Natural killer cell (primary cell): ENCODE measurements around the gene GPR31. TPM values are rescaled to one million over a fixed set of nuclear protein-coding genes. Genes with fewer than 3 reads are reported as not detected.
"Not testable (repeated sequence)": the region's sequence is repeated elsewhere in the genome, so short reads cannot be mapped to it uniquely, and the experiment has no call there.

Source experiments
- ATAC-seq, 3 donors: fragments of 150-1000 bp in 2 of 3; fragments of 200-7000 bp in 1 of 3; cut with Tn5 transposase; 1 replicate in 1 of 3; 2 replicates in 2 of 3; pipeline ENCODE4 v1.10.0; 2021; ENCODE audit warnings: mild to moderate bottlenecking in 2 of 3, moderate library complexity in 2 of 3
- DNase-seq, 2 donors: peaks; one replicate each; pipeline versions ENCODE4 v3.0.0 to v3.0.0-alpha.2; 2013 to 2021; ENCODE audit warnings: mixed read lengths in 1 of 2
- H3K27ac ChIP-seq: one replicate; pipeline ENCODE4 v1.5.1; 2013; ENCODE audit warnings: mild to moderate bottlenecking, low read length
- H3K27me3 ChIP-seq: one replicate; pipeline ENCODE4 v1.6.1; 2013; ENCODE audit warnings: low read length; ENCODE audit not compliant: control insufficient read depth, insufficient read depth
- H3K36me3 ChIP-seq: one replicate; pipeline ENCODE4 v1.6.1; 2013; ENCODE audit warnings: low read length; ENCODE audit not compliant: control insufficient read depth, insufficient read depth
- H3K4me1 ChIP-seq: one replicate; pipeline ENCODE4 v1.6.1; 2013; ENCODE audit warnings: low read length; ENCODE audit not compliant: control insufficient read depth, insufficient read depth
- H3K4me3 ChIP-seq: one replicate; pipeline ENCODE4 v1.5.1; 2013; ENCODE audit warnings: low read length
- H3K9me3 ChIP-seq: one replicate; pipeline ENCODE4 v1.6.1; 2013; ENCODE audit warnings: low read length; ENCODE audit not compliant: control insufficient read depth, insufficient read depth
- H3K27ac Mint-ChIP-seq, 2 donors: one replicate each; pipeline ENCODE4 v1.8.0; 2022; ENCODE audit warnings: mild to moderate bottlenecking in 2 of 2, mixed read lengths in 2 of 2, moderate library complexity in 1 of 2
- H3K27me3 Mint-ChIP-seq, 2 donors: one replicate each; pipeline ENCODE4 v1.8.0; 2022; ENCODE audit warnings: low read depth in 2 of 2, mixed read lengths in 2 of 2
- H3K36me3 Mint-ChIP-seq: one replicate; pipeline ENCODE4 v1.8.0; 2022; ENCODE audit warnings: mixed read lengths
- H3K4me1 Mint-ChIP-seq, 2 donors: one replicate each; pipeline ENCODE4 v1.8.0; 2022; ENCODE audit warnings: mixed read lengths in 2 of 2
- H3K4me3 Mint-ChIP-seq: one replicate; pipeline ENCODE4 v1.8.0; 2022; ENCODE audit warnings: mild to moderate bottlenecking, moderate library complexity, mixed read lengths
- H3K9me3 Mint-ChIP-seq, 2 donors: one replicate each; pipeline ENCODE4 v1.8.0; 2022; ENCODE audit warnings: mixed read lengths in 2 of 2
- WGBS: methylation state at CpG from one replicate; pipeline ENCODE4 v1.1.7; 2013; ENCODE audit warnings: missing lambda C conversion rate; ENCODE audit not compliant: insufficient coverage; 5-methylcytosine and 5-hydroxymethylcytosine counted together
- intact Hi-C: fragments of 100-400 bp; cut with micrococcal nuclease; formaldehyde crosslinking; loops from one replicate; pipeline ENCODE4 v1.14.2; 2022
- total RNA-seq, 4 donors: library from RNA; stranded (reverse); fragments of 120-200 nt in 1 of 4; gene quantifications; one replicate each; pipeline versions ENCODE4 v1.2.3 to v1.2.4, GENCODE V29; 2013 to 2022
- TF ChIP-seq, protein P1 (sequence below): fragments of 200-600 bp; IDR thresholded peaks from one replicate; pipeline ENCODE4 v1.8.0; 2022; ENCODE audit warnings: antibody characterized with exemption

The GPR31 gene, protein sequence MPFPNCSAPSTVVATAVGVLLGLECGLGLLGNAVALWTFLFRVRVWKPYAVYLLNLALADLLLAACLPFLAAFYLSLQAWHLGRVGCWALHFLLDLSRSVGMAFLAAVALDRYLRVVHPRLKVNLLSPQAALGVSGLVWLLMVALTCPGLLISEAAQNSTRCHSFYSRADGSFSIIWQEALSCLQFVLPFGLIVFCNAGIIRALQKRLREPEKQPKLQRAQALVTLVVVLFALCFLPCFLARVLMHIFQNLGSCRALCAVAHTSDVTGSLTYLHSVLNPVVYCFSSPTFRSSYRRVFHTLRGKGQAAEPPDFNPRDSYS
- under 1 TPM in 1 of 3 donors, not detected in 2; 0.24 TPM for total RNA-seq
- 0.05 TPM for total RNA-seq (2013)

DNA sequence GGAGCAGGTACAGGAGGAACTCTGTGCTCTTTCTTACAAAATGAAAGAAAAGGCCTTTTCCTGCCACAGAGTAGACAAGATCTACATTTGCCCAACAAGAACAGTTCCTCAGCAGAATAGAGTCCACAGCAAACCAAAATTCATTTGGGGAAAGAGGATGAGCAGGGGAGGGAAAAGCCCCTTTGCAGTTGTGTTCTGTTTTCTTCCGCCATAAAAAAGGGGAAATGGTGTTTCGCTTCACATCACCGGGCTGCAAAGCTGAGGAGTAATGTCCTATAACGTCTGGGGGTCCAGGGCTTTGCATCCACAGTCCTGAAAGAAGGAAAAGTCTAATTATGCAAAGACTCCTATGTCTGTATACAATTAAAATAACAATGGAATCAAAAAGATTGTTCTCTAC, at the start of gene GPR31:
TSS of gene GPR31 (minus strand) at position 118 of the 400 bp plus-strand sequence. CDS start 149 bp downstream, outside the sequence.
- Histone ChIP-seq H3K9me3 (no peaks in the 10 kb centered on the region), H3K4me3 (no peak within 1 kb of the TSS), H3K4me1 (peaks cover 8% of the 10 kb centered on the region), H3K27ac (no peak within 1 kb of the TSS), H3K36me3 (no peaks in the 10 kb centered on the region), H3K27me3 (no peaks in the 10 kb centered on the region)
- Mint-ChIP-seq H3K4me3 (no peak within 1 kb of the TSS), H3K27me3 (peaks cover 0 to 22% of the 10 kb centered on the region in 2 donors), H3K36me3 (no peaks in the 10 kb centered on the region), H3K9me3 (no peaks in the 10 kb centered on the region), H3K27ac (no peak within 1 kb of the TSS), H3K4me1 (no peaks in the 10 kb centered on the region)
- no peak for DNase-seq
- intact Hi-C loops: no loop called here
- whole genome bisulfite sequencing: 34% methylated on average over 4 of the region's 4 CpGs
- TF ChIP-seq, protein P1, sequence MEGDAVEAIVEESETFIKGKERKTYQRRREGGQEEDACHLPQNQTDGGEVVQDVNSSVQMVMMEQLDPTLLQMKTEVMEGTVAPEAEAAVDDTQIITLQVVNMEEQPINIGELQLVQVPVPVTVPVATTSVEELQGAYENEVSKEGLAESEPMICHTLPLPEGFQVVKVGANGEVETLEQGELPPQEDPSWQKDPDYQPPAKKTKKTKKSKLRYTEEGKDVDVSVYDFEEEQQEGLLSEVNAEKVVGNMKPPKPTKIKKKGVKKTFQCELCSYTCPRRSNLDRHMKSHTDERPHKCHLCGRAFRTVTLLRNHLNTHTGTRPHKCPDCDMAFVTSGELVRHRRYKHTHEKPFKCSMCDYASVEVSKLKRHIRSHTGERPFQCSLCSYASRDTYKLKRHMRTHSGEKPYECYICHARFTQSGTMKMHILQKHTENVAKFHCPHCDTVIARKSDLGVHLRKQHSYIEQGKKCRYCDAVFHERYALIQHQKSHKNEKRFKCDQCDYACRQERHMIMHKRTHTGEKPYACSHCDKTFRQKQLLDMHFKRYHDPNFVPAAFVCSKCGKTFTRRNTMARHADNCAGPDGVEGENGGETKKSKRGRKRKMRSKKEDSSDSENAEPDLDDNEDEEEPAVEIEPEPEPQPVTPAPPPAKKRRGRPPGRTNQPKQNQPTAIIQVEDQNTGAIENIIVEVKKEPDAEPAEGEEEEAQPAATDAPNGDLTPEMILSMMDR: no peak
- no peak for ATAC-seq

DNA sequence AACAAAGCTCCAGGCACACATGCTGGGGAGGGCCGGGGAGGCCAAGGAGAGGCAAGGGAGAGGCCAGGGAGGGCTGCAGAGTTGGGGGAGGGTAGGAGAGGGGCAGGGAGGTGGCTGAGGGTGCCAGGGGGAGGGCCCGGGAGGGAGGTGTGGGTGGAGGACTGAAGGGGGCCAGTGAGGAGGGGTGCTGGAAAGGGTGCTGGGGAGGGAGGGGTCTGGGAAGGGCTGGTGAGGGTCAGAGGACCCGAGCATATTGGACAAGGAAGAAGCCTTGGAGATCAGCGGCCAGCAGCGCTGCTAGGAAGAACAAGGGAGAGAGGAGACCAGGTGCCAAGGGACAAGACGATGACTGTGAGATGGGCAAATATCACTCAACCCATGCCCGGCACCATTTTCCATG, 49.7 kb upstream of the GPR31 start:
- H3K4me1 Mint-ChIP-seq: no peaks in the 10 kb centered on the region
- Histone ChIP-seq H3K4me3 (no peak overlapping the region), H3K27ac (no peak overlapping the region), H3K36me3 (no peaks in the 10 kb centered on the region), H3K9me3 (no peaks in the 10 kb centered on the region), H3K27me3 (no peaks in the 10 kb centered on the region), H3K4me1 (no peaks in the 10 kb centered on the region)
- H3K9me3 Mint-ChIP-seq: no peaks in the 10 kb centered on the region
- TF ChIP-seq, protein P1: no peak
- no peaks in the 10 kb centered on the region for H3K36me3 Mint-ChIP-seq
- WGBS: 80% methylated on average over 7 of the region's 7 CpGs
- ATAC-seq (no peak), DNase-seq (no peak)
- H3K4me3 Mint-ChIP-seq: no peak overlapping the region
- intact Hi-C loops: no loop called here
- H3K27me3 Mint-ChIP-seq: peaks cover 0 to 9% of the 10 kb centered on the region in 2 donors
- H3K27ac Mint-ChIP-seq: no peak overlapping the region

DNA sequence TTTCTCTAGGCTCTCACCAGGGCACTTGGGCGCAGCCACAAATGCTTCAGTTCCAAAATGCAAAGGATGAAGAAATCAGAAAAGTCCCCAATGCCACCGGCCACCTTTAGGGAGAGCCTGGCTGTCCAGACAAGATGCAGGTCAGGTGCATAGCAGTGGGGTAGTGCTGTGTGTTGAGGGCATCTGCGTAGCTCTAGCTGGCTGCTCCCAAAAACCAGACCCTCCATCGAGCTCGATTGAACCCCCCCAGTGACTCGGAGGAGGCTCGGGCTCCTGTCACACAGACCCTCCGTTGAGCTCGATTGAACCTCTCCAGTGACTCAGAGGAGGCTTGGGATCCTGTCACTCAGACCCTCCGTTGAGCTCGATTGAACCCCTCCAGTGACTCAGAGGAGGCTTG, 47.5 kb upstream of the GPR31 start:
- H3K9me3 Mint-ChIP-seq, H3K4me1 Mint-ChIP-seq, H3K27me3 ChIP-seq, H3K27ac ChIP-seq, H3K36me3 ChIP-seq, H3K36me3 Mint-ChIP-seq, H3K4me3 ChIP-seq, H3K27ac Mint-ChIP-seq, H3K4me3 Mint-ChIP-seq, H3K4me1 ChIP-seq, ATAC-seq, intact Hi-C loops, DNase-seq, H3K9me3 ChIP-seq: not testable (repeated sequence)
- H3K27me3 Mint-ChIP-seq: peaks cover 12 to 14% of the 10 kb centered on the region in 2 donors
- 89% methylated on average over 10 of the region's 11 CpGs for WGBS

DNA sequence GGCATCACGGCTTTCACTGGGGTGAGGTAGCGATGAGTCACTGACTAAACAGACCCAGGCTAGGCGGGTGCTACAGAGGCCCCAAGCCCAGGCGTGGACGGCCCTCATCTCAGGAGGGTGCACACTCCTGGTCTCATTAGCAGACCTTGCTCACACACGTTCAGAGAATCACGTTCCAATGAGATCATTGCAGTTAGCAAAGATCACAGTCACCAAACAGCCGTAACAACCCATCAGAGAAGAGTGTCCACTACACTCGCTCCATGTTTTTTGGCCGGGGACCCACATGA, 46.2 kb upstream of the GPR31 start:
- H3K36me3 ChIP-seq, intact Hi-C loops, H3K4me1 ChIP-seq, H3K27ac Mint-ChIP-seq, H3K9me3 Mint-ChIP-seq, H3K27me3 ChIP-seq, ATAC-seq, H3K4me3 Mint-ChIP-seq, H3K27ac ChIP-seq, H3K36me3 Mint-ChIP-seq, H3K9me3 ChIP-seq, H3K4me3 ChIP-seq, H3K4me1 Mint-ChIP-seq, DNase-seq: not testable (repeated sequence)
- WGBS: 84% methylated on average over 6 of the region's 10 CpGs
- H3K27me3 Mint-ChIP-seq: peaks cover 12% of the 10 kb centered on the region in 2 donors

DNA sequence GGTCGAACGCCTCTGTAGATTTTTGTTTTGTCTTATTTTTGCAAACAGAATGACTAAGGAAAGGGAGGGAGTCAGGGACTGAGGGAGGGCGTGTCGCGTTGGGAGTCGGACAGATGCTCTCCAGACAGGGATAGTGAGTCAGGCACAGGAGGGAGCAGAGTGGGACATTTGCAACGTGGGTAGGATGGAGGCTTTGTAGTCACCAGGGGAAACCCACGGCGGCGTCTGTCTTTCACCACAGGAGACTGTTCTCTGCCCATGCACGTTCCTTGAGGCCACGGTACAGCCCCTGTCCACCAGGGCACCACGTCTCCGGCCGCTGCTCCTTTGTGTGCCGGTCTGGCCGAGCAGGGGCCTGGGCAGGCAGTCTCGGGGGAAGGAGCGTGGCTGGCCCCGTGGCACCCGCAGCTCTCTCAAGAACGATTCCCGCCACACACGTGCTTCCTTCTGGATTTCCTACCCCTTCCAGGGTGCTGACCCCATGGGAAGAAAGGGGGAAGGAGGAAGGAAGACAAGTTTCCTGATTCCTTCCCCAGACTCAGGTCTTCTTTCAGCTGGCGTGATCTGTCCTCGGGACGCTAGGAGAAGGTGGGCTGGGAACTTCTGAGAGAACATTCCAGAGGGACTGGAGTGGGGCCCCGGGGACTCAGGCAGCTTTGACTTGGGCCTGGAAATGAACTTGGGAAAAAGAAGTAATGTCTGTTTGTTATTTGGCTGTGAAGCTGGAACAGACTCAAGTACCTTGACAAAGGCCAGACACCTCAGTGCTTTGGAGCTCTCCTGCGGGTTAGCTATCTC, 45.7 kb upstream of the GPR31 start:
- H3K27me3 Mint-ChIP-seq: peaks cover 12 to 13% of the 10 kb centered on the region in 2 donors
- H3K27ac Mint-ChIP-seq, H3K36me3 ChIP-seq, H3K9me3 ChIP-seq, H3K4me3 Mint-ChIP-seq, H3K4me1 ChIP-seq, H3K9me3 Mint-ChIP-seq, DNase-seq, H3K4me1 Mint-ChIP-seq, H3K27me3 ChIP-seq, ATAC-seq, H3K4me3 ChIP-seq, H3K27ac ChIP-seq, H3K36me3 Mint-ChIP-seq, intact Hi-C loops: not testable (repeated sequence)
- WGBS: 88% methylated on average over 24 of the region's 29 CpGs

DNA sequence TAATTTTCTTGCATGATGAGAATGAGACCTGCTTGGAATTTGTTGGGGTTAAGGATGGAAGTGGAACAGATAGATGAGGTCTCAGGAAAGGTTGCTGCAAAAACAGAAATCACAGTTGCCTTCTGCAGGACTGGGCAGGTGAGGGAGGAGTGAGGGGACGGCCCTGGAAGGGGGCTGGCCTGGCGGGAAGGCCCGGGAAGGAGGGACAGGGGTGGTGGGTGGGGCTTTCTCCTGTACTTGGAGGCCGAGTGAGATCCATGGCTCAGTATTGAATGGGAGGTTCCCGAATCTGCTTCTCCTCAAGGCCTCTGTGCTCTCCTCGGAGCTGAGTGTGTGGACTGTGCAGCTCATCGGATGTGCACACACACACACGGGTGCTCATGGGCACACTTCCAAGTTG, 44.8 kb upstream of the GPR31 start:
- H3K9me3 Mint-ChIP-seq, H3K4me1 Mint-ChIP-seq, H3K9me3 ChIP-seq, DNase-seq, H3K27me3 ChIP-seq, H3K4me3 Mint-ChIP-seq, H3K27ac ChIP-seq, H3K36me3 Mint-ChIP-seq, H3K27ac Mint-ChIP-seq, H3K36me3 ChIP-seq, ATAC-seq, intact Hi-C loops, H3K4me3 ChIP-seq, H3K4me1 ChIP-seq: not testable (repeated sequence)
- 79% methylated on average over 7 of the region's 8 CpGs for WGBS
- peaks cover 15 to 16% of the 10 kb centered on the region in 2 donors for H3K27me3 Mint-ChIP-seq
